Femur (tissue), 1 donor: Measurements from ENCODE around the gene UBLCP1.
"Not testable (repeated sequence)": the region's sequence is repeated elsewhere in the genome, so short reads cannot be mapped to it uniquely, and the experiment has no call there.

Source experiments
- DNase-seq: peaks from one replicate; pipeline ENCODE4 v3.0.0-alpha.2; 2017

The UBLCP1 gene

GRCh38 chr5:159262859-159263568, at the start of gene UBLCP1:
UBLCP1 (plus strand) TSS chr5:159263290; CDS start chr5:159268916, 5,626 bp downstream.
- DNase-seq: peak; percentile 88

GRCh38 chr5:159214486-159215271, 48.4 kb upstream of the UBLCP1 start:
- DNase-seq: no peak

- no peak for DNase-seq
Observed at GRCh38 chr5:159215886-159216285, 47.2 kb upstream of the UBLCP1 start.

GRCh38 chr5:159216454-159216853, 46.6 kb upstream of the UBLCP1 start:
- DNase-seq: no peak

- DNase-seq: no peak
Observed at GRCh38 chr5:159217236-159217635, 45.9 kb upstream of the UBLCP1 start.

- no peak for DNase-seq
Observed at GRCh38 chr5:159218595-159219023, 44.5 kb upstream of the UBLCP1 start.

- DNase-seq: no peak
Observed at GRCh38 chr5:159220206-159220605, 42.9 kb upstream of the UBLCP1 start.

GRCh38 chr5:159223469-159223868, 39.6 kb upstream of the UBLCP1 start:
- no peak for DNase-seq

GRCh38 chr5:159224471-159224870, 38.6 kb upstream of the UBLCP1 start:
- no peak for DNase-seq

- DNase-seq: no peak
Observed at GRCh38 chr5:159226451-159226850, 36.6 kb upstream of the UBLCP1 start.

GRCh38 chr5:159227452-159227851, 35.6 kb upstream of the UBLCP1 start:
- no peak for DNase-seq

GRCh38 chr5:159228097-159228496, 35.0 kb upstream of the UBLCP1 start:
- DNase-seq: not testable (repeated sequence)

- no peak for DNase-seq
Observed at GRCh38 chr5:159230657-159231056, 32.4 kb upstream of the UBLCP1 start.

GRCh38 chr5:159231167-159231566, 31.9 kb upstream of the UBLCP1 start:
- DNase-seq: no peak

GRCh38 chr5:159235871-159236520, 27.1 kb upstream of the UBLCP1 start:
- not testable (repeated sequence) for DNase-seq

GRCh38 chr5:159240301-159240870, 22.7 kb upstream of the UBLCP1 start:
- no peak for DNase-seq

GRCh38 chr5:159241946-159242552, 21.0 kb upstream of the UBLCP1 start:
- DNase-seq: no peak

- no peak for DNase-seq
Observed at GRCh38 chr5:159242656-159243055, 20.4 kb upstream of the UBLCP1 start.

- no peak for DNase-seq
Observed at GRCh38 chr5:159243385-159243784, 19.7 kb upstream of the UBLCP1 start.

GRCh38 chr5:159244163-159244562, 18.9 kb upstream of the UBLCP1 start:
- no peak for DNase-seq

GRCh38 chr5:159244890-159245289, 18.2 kb upstream of the UBLCP1 start:
- DNase-seq: no peak

GRCh38 chr5:159249158-159249557, 13.9 kb upstream of the UBLCP1 start:
- no peak for DNase-seq

- no peak for DNase-seq
Observed at GRCh38 chr5:159252195-159252594, 10.9 kb upstream of the UBLCP1 start.
